ENCODE data around the gene MXRA7. TPM values are rescaled to one million over a fixed set of nuclear protein-coding genes. Genes with fewer than 3 reads are reported as not detected.

MXRA7 gene
- total and polyA plus RNA-seq, 2 experiments from 2014 or later, result 48.0 to 625 TPM

DNA sequence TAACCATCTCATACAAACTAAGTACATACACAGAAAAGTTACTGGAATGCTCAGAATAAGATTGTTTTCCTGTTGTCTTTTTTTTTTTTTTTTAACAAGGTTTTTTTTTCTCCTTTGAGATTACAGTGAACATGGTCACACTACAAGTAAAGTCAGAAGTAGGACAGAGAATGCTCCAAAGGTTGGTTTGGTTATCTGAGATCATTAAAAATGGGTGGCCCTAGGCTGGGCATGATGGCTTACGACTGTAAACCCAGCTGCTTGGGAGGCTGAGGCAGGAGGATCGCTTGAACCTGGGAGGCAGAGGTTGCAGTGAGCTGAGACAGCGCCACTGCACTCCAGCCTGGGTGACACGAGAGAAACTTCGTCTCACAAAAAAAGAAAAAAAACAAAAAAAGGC lies 60.3 kb downstream of the MXRA7 start:
- Histone ChIP-seq H3K79me2 (ENCODE audit: insufficient read depth) (no peaks in the 10 kb centered on the region), H3K4me1 (ENCODE audit: insufficient read depth) (no peaks in the 10 kb centered on the region), H3K27me3 (replicated peaks; ENCODE audit: insufficient read depth) (peaks cover 17% of the 10 kb centered on the region; the same call in 1 of the 2 replicates), H3F3A (ENCODE audit: insufficient read depth) (no peaks in the 10 kb centered on the region), H3K4me2 (ENCODE audit: unreplicated experiment) (no peak overlapping the region), H3K9me2 (ENCODE audit: insufficient read depth) (no peaks in the 10 kb centered on the region), H3K9me3 (ENCODE audit: low read depth) (no peaks in the 10 kb centered on the region), H3K27ac (no peak overlapping the region), H2AFZ (no peak overlapping the region), H3K9ac (no peak overlapping the region), H4K20me1 (ENCODE audit: insufficient read depth) (no peaks in the 10 kb centered on the region), H3K36me3 (ENCODE audit: low read depth) (no peaks in the 10 kb centered on the region), H3K4me3 (no peak overlapping the region)
- DNase-seq, result no peak
- TF ChIP-seq EZH2 (IDR thresholded peaks at IDR 0.05; ENCODE audit: insufficient read depth, poor library complexity, severe bottlenecking) (no peak), EZH2phosphoT487 (IDR thresholded peaks at IDR 0.05; ENCODE audit: insufficient read depth, low read depth) (no peak)
- in situ Hi-C loops (cut with MboI), result no loop called here
- WGBS, 2 experiments (ENCODE audit: low coverage in 1 of 2, low lambda C conversion rate in 2 of 2, missing lambda C conversion rate in 2 of 2), result 67 to 73% methylated on average over 5 of the region's 5 CpGs

DNA sequence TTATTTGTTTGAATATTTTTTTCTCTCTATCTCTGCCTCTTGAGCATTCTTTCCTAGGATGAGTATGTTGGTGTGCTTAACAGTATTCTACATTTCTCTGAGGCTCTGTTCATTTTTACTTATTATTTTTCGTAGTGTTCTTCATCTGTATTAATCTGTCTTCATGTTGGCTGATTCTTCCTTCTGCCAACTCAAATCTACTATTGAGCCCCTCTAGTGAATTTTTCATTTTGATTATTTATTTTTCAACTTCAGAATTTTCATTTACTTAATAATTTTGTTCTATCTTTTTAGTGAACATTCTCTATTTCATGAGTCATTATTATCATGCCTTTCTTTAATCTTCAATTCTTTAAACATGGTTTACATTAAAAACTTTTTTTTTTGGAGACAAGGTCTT lies 64.1 kb downstream of the MXRA7 start:
- TF ChIP-seq EZH2 (IDR thresholded peaks at IDR 0.05; ENCODE audit: insufficient read depth, poor library complexity, severe bottlenecking), result no peak
- TF ChIP-seq EZH2phosphoT487 (IDR thresholded peaks at IDR 0.05; ENCODE audit: insufficient read depth, low read depth), result no peak
- in situ Hi-C loops (cut with MboI), result no loop called here

DNA sequence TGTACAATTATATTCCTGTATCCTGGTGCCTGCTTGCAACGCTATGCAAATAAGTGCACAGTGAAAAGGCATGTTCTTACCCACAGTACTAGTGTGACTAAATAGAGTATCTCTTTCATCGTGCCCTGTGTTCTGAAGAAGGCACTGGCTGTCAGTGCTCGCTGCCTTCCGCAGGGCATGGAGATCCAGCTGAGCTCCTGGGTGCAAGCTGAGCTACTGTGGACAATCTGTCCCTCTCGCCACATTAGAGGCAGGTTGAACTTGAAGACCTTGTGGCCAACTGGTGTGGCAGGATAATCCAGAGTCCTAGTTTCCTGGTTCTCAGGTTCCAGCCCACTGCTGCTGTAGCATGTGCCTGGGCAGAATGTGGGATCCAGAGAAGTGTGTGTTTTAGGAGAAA lies 65.3 kb downstream of the MXRA7 start:
- Histone ChIP-seq H3K4me1 (ENCODE audit: insufficient read depth) (no peaks in the 10 kb centered on the region), H3K27ac (no peak overlapping the region), H3K9me3 (ENCODE audit: low read depth) (no peaks in the 10 kb centered on the region), H3K27me3 (replicated peaks; ENCODE audit: insufficient read depth) (peaks cover 39% of the 10 kb centered on the region; the same call in 1 of the 2 replicates), H3K79me2 (ENCODE audit: insufficient read depth) (no peaks in the 10 kb centered on the region), H3K9ac (no peak overlapping the region), H3F3A (ENCODE audit: insufficient read depth) (no peaks in the 10 kb centered on the region), H3K4me2 (ENCODE audit: unreplicated experiment) (no peak overlapping the region), H3K4me3 (no peak overlapping the region), H4K20me1 (ENCODE audit: insufficient read depth) (no peaks in the 10 kb centered on the region), H3K36me3 (ENCODE audit: low read depth) (no peaks in the 10 kb centered on the region), H2AFZ (no peak overlapping the region), H3K9me2 (ENCODE audit: insufficient read depth) (no peaks in the 10 kb centered on the region)
- in situ Hi-C loops (cut with MboI), result no loop called here
- DNase-seq, result no peak
- TF ChIP-seq EZH2phosphoT487 (IDR thresholded peaks at IDR 0.05; ENCODE audit: insufficient read depth, low read depth) (no peak), EZH2 (IDR thresholded peaks at IDR 0.05; ENCODE audit: insufficient read depth, poor library complexity, severe bottlenecking) (no peak)
- WGBS, 2 experiments (ENCODE audit: low coverage in 1 of 2, low lambda C conversion rate in 2 of 2, missing lambda C conversion rate in 2 of 2), result 57 to 67% methylated on average over 5 of the region's 5 CpGs

More for the DNA sequence above, 64.1 kb downstream of the MXRA7 start:
- Histone ChIP-seq H3K4me1 (ENCODE audit: insufficient read depth) (no peaks in the 10 kb centered on the region), H3K4me2 (ENCODE audit: unreplicated experiment) (no peak overlapping the region), H3K36me3 (ENCODE audit: low read depth) (no peaks in the 10 kb centered on the region), H3K79me2 (ENCODE audit: insufficient read depth) (no peaks in the 10 kb centered on the region), H3K27me3 (replicated peaks; ENCODE audit: insufficient read depth) (peaks cover 39% of the 10 kb centered on the region; the same call in 1 of the 2 replicates), H3K9ac (no peak overlapping the region), H3K4me3 (no peak overlapping the region), H3K9me3 (ENCODE audit: low read depth) (no peaks in the 10 kb centered on the region), H3F3A (ENCODE audit: insufficient read depth) (no peaks in the 10 kb centered on the region), H3K9me2 (ENCODE audit: insufficient read depth) (no peaks in the 10 kb centered on the region), H2AFZ (no peak overlapping the region), H3K27ac (no peak overlapping the region), H4K20me1 (ENCODE audit: insufficient read depth) (no peaks in the 10 kb centered on the region)
- WGBS, 2 experiments (ENCODE audit: low coverage in 1 of 2, low lambda C conversion rate in 2 of 2, missing lambda C conversion rate in 2 of 2), result 22 to 32% methylated on average over 1 of the region's 1 CpG
- no peak for DNase-seq

DNA sequence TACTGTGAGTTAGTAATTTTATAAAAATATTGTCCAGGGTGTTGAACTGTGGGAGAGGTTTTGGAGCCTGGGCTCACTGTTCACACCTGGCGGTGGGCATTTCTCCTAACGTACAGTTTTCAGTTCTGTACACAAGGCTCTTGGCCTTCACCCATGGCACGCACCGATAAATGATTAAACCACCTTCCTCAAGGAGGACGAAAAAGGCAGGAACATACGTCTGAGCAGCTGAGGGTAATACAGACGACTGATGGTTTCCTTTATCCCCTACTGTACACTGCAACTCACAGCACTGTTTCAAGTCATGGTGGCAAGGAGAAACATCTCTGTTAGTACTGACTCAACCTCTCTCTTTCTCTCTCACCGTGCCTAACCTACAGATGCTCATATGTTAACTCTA lies 65.8 kb downstream of the MXRA7 start:
- H3K9ac ChIP-seq, result no peak overlapping the region
- in situ Hi-C loops (cut with MboI), result no loop called here
- no peaks in the 10 kb centered on the region for H4K20me1 ChIP-seq (ENCODE audit: insufficient read depth)
- DNase-seq, result no peak
- no peaks in the 10 kb centered on the region for H3F3A ChIP-seq (ENCODE audit: insufficient read depth)
- H2AFZ ChIP-seq, result no peak overlapping the region
- no peak overlapping the region for H3K4me2 ChIP-seq (ENCODE audit: unreplicated experiment)
- H3K27ac ChIP-seq, result no peak overlapping the region
- H3K9me2 ChIP-seq (ENCODE audit: insufficient read depth), result no peaks in the 10 kb centered on the region
- H3K4me3 ChIP-seq, result no peak overlapping the region
- no peaks in the 10 kb centered on the region for H3K9me3 ChIP-seq (ENCODE audit: low read depth)
- H3K4me1 ChIP-seq (ENCODE audit: insufficient read depth), result no peaks in the 10 kb centered on the region
- 59 to 63% methylated on average over 8 of the region's 8 CpGs for WGBS, 2 experiments (ENCODE audit: low coverage in 1 of 2, low lambda C conversion rate in 2 of 2, missing lambda C conversion rate in 2 of 2)
- TF ChIP-seq EZH2phosphoT487 (IDR thresholded peaks at IDR 0.05; ENCODE audit: insufficient read depth, low read depth) (no peak), EZH2 (IDR thresholded peaks at IDR 0.05; ENCODE audit: insufficient read depth, poor library complexity, severe bottlenecking) (no peak)
- H3K27me3 ChIP-seq (replicated peaks; ENCODE audit: insufficient read depth), result peaks cover 39% of the 10 kb centered on the region; the same call in 1 of the 2 replicates
- no peaks in the 10 kb centered on the region for H3K36me3 ChIP-seq (ENCODE audit: low read depth)
- no peaks in the 10 kb centered on the region for H3K79me2 ChIP-seq (ENCODE audit: insufficient read depth)
